Measurements from ENCODE around the gene GPC1. TPM values are rescaled to one million over a fixed set of nuclear protein-coding genes. Genes with fewer than 3 reads are reported as not detected.

Gene GPC1
- total RNA-seq, 2 donors from 2014 or later = 80.7 to 447 TPM

GRCh38 chr2:240421381-240421780, 14.1 kb upstream of the GPC1 start:
- intact Hi-C loops (cut with DNase I) = no loop called here
- no peaks in the 10 kb centered on the region for H3K27me3 ChIP-seq (replicated peaks; ENCODE audit: insufficient read depth)
- no peak for DNase-seq (ENCODE audit: low spot score)
- TF ChIP-seq POLR2A (IDR thresholded peaks at IDR 0.05) = no peak
- no peak for TF ChIP-seq CTCF (IDR thresholded peaks at IDR 0.05)
- TF ChIP-seq POLR2AphosphoS5 (IDR thresholded peaks at IDR 0.05) = no peak
- no peaks in the 10 kb centered on the region for H3K36me3 ChIP-seq
- H3K4me1 ChIP-seq (replicated peaks) = no peaks in the 10 kb centered on the region
- WGBS = 90% methylated on average over 3 of the region's 3 CpGs
- no peaks in the 10 kb centered on the region for H3K9me3 ChIP-seq
- no peak overlapping the region for H3K4me3 ChIP-seq
- H3K27ac ChIP-seq = no peak overlapping the region

- Histone ChIP-seq H3K4me3 (no peak overlapping the region), H3K4me1 (replicated peaks) (no peaks in the 10 kb centered on the region), H3K9me3 (no peaks in the 10 kb centered on the region), H3K36me3 (no peaks in the 10 kb centered on the region), H3K27ac (no peak overlapping the region), H3K27me3 (replicated peaks; ENCODE audit: insufficient read depth) (no peaks in the 10 kb centered on the region)
- WGBS = 78% methylated on average over 6 of the region's 6 CpGs
- DNase-seq (ENCODE audit: low spot score) = no peak
- intact Hi-C loops (cut with DNase I) = no loop called here
- TF ChIP-seq POLR2A (IDR thresholded peaks at IDR 0.05) (no peak), POLR2AphosphoS5 (IDR thresholded peaks at IDR 0.05) (no peak), CTCF (IDR thresholded peaks at IDR 0.05) (no peak)
Observed at GRCh38 chr2:240422658-240423329, 12.7 kb upstream of the GPC1 start.

- Histone ChIP-seq H3K27me3 (replicated peaks; ENCODE audit: insufficient read depth) (no peaks in the 10 kb centered on the region), H3K36me3 (no peaks in the 10 kb centered on the region), H3K27ac (no peak overlapping the region), H3K4me1 (replicated peaks) (no peaks in the 10 kb centered on the region), H3K4me3 (no peak overlapping the region), H3K9me3 (no peaks in the 10 kb centered on the region)
- intact Hi-C loops (cut with DNase I) = no loop called here
- no peak for DNase-seq (ENCODE audit: low spot score)
- 82% methylated on average over 17 of the region's 17 CpGs for WGBS
- TF ChIP-seq POLR2A (IDR thresholded peaks at IDR 0.05) (no peak), POLR2AphosphoS5 (IDR thresholded peaks at IDR 0.05) (no peak), CTCF (IDR thresholded peaks at IDR 0.05) (no peak)
Observed at GRCh38 chr2:240423788-240424191, 11.7 kb upstream of the GPC1 start.

GRCh38 chr2:240424341-240425235, 10.9 kb upstream of the GPC1 start:
- Histone ChIP-seq H3K27ac (no peak overlapping the region), H3K36me3 (no peaks in the 10 kb centered on the region), H3K9me3 (no peaks in the 10 kb centered on the region), H3K4me1 (replicated peaks) (no peaks in the 10 kb centered on the region), H3K27me3 (replicated peaks; ENCODE audit: insufficient read depth) (no peaks in the 10 kb centered on the region), H3K4me3 (no peak overlapping the region)
- no peak for DNase-seq (ENCODE audit: low spot score)
- 86% methylated on average over 29 of the region's 29 CpGs for WGBS
- intact Hi-C loops (cut with DNase I) = no loop called here
- no peak for TF ChIP-seq CTCF (IDR thresholded peaks at IDR 0.05)
- no peak for TF ChIP-seq POLR2A (IDR thresholded peaks at IDR 0.05)
- no peak for TF ChIP-seq POLR2AphosphoS5 (IDR thresholded peaks at IDR 0.05)
